HL-60 (cell line): ENCODE data around the gene ARHGEF7.
"Not testable (repeated sequence)": the region's sequence is repeated elsewhere in the genome, so short reads cannot be mapped to it uniquely, and the experiment has no call there.

Source experiments
- GABPA ChIP-seq: IDR thresholded peaks from 2 replicates; pipeline ENCODE4 v1.6.1; 2012; ENCODE audit warnings: low read depth
- POLR2AphosphoS5 ChIP-seq: IDR thresholded peaks from 2 replicates; pipeline ENCODE4 v1.6.1; 2012; ENCODE audit warnings: low read depth
- TF ChIP-seq, protein P1 (sequence below): IDR thresholded peaks from one replicate; pipeline ENCODE4 v1.5.1; 2011; ENCODE audit warnings: low read length, control low read depth, inconsistent platforms; ENCODE audit not compliant: insufficient read depth
- TF ChIP-seq, protein P2 (sequence below): IDR thresholded peaks from 2 replicates; pipeline ENCODE4 v1.6.1; 2012; ENCODE audit warnings: low read depth; ENCODE audit not compliant: insufficient replicate concordance

DNA sequence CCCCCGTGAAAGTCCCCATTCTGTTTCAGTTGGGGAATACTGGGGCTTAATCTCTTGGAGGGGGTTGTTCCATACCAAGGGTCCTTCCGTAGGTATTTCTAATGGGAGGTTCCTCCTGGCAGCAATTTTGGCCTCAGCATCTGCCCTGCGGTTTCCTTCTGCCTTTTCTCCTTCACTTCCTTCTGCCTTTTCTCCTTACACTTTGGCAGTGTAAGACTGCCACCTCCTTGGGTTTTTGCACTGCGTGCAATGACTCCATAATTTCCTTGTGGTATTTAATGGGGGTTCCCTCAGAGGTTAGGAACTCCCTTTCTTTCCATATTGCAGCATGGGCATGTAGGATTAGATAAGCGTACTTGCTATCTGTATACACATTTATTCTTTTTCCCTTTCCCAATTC is 78.1 kb downstream of the ARHGEF7 start:
- TF ChIP-seq, protein P1, sequence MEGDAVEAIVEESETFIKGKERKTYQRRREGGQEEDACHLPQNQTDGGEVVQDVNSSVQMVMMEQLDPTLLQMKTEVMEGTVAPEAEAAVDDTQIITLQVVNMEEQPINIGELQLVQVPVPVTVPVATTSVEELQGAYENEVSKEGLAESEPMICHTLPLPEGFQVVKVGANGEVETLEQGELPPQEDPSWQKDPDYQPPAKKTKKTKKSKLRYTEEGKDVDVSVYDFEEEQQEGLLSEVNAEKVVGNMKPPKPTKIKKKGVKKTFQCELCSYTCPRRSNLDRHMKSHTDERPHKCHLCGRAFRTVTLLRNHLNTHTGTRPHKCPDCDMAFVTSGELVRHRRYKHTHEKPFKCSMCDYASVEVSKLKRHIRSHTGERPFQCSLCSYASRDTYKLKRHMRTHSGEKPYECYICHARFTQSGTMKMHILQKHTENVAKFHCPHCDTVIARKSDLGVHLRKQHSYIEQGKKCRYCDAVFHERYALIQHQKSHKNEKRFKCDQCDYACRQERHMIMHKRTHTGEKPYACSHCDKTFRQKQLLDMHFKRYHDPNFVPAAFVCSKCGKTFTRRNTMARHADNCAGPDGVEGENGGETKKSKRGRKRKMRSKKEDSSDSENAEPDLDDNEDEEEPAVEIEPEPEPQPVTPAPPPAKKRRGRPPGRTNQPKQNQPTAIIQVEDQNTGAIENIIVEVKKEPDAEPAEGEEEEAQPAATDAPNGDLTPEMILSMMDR: not testable (repeated sequence)
- TF ChIP-seq, protein P2, sequence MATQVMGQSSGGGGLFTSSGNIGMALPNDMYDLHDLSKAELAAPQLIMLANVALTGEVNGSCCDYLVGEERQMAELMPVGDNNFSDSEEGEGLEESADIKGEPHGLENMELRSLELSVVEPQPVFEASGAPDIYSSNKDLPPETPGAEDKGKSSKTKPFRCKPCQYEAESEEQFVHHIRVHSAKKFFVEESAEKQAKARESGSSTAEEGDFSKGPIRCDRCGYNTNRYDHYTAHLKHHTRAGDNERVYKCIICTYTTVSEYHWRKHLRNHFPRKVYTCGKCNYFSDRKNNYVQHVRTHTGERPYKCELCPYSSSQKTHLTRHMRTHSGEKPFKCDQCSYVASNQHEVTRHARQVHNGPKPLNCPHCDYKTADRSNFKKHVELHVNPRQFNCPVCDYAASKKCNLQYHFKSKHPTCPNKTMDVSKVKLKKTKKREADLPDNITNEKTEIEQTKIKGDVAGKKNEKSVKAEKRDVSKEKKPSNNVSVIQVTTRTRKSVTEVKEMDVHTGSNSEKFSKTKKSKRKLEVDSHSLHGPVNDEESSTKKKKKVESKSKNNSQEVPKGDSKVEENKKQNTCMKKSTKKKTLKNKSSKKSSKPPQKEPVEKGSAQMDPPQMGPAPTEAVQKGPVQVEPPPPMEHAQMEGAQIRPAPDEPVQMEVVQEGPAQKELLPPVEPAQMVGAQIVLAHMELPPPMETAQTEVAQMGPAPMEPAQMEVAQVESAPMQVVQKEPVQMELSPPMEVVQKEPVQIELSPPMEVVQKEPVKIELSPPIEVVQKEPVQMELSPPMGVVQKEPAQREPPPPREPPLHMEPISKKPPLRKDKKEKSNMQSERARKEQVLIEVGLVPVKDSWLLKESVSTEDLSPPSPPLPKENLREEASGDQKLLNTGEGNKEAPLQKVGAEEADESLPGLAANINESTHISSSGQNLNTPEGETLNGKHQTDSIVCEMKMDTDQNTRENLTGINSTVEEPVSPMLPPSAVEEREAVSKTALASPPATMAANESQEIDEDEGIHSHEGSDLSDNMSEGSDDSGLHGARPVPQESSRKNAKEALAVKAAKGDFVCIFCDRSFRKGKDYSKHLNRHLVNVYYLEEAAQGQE: not testable (repeated sequence)
- TF ChIP-seq GABPA (peak; percentile 56; the same call in 1 of the 2 replicates), POLR2AphosphoS5 (peak; percentile 62)
